ENCODE measurements around the gene QPCTL.
"Not testable (repeated sequence)": the region's sequence is repeated elsewhere in the genome, so short reads cannot be mapped to it uniquely, and the experiment has no call there.

QPCTL gene

GRCh38 chr19:45674946-45675345 lies 17.5 kb upstream of the QPCTL start:
- no peak for DNase-seq (ENCODE audit: low read depth)
- H3K4me3 ChIP-seq (ENCODE audit: low read depth, low read length): no peak overlapping the region
- no peak for TF ChIP-seq CTCF (IDR thresholded peaks at IDR 0.05; ENCODE audit: low read depth, low read length, missing control alignments)
- in situ Hi-C loops (cut with HindIII; ENCODE audit: low sequenced_read_pairs): no loop called here

- TF ChIP-seq CTCF (IDR thresholded peaks at IDR 0.05; ENCODE audit: low read depth, low read length, missing control alignments): no peak
- H3K4me3 ChIP-seq (ENCODE audit: low read depth, low read length): peak overlapping the region; percentile 12
- in situ Hi-C loops (cut with HindIII; ENCODE audit: low sequenced_read_pairs): no loop called here
- DNase-seq (ENCODE audit: low read depth): no peak
Measured at GRCh38 chr19:45676851-45677263, 15.6 kb upstream of the QPCTL start.

- H3K4me3 ChIP-seq (ENCODE audit: low read depth, low read length): peak overlapping the region; percentile 4
- peak; percentile 34 for DNase-seq (ENCODE audit: low read depth)
- in situ Hi-C loops (cut with HindIII; ENCODE audit: low sequenced_read_pairs): no loop called here
- TF ChIP-seq CTCF (IDR thresholded peaks at IDR 0.05; ENCODE audit: low read depth, low read length, missing control alignments): peak; percentile 14
Measured at GRCh38 chr19:45677351-45678230, 14.9 kb upstream of the QPCTL start.

GRCh38 chr19:45681391-45682015 lies 11.0 kb upstream of the QPCTL start:
- H3K4me3 ChIP-seq (ENCODE audit: low read depth, low read length): peak overlapping the region; percentile 32
- peak; percentile 92 for TF ChIP-seq CTCF (IDR thresholded peaks at IDR 0.05; ENCODE audit: low read depth, low read length, missing control alignments)
- in situ Hi-C loops (cut with HindIII; ENCODE audit: low sequenced_read_pairs): no loop called here
- peak; percentile 39 for DNase-seq (ENCODE audit: low read depth)

- no peak for TF ChIP-seq CTCF (IDR thresholded peaks at IDR 0.05; ENCODE audit: low read depth, low read length, missing control alignments)
- H3K4me3 ChIP-seq (ENCODE audit: low read depth, low read length): no peak overlapping the region
- no peak for DNase-seq (ENCODE audit: low read depth)
- in situ Hi-C loops (cut with HindIII; ENCODE audit: low sequenced_read_pairs): no loop called here
Measured at GRCh38 chr19:45682117-45682516, 10.3 kb upstream of the QPCTL start.

GRCh38 chr19:45682908-45683307 lies 9.6 kb upstream of the QPCTL start:
- no peak for TF ChIP-seq CTCF (IDR thresholded peaks at IDR 0.05; ENCODE audit: low read depth, low read length, missing control alignments)
- in situ Hi-C loops (cut with HindIII; ENCODE audit: low sequenced_read_pairs): no loop called here
- H3K4me3 ChIP-seq (ENCODE audit: low read depth, low read length): no peak overlapping the region
- no peak for DNase-seq (ENCODE audit: low read depth)

- DNase-seq (ENCODE audit: low read depth); in situ Hi-C loops (cut with HindIII; ENCODE audit: low sequenced_read_pairs); H3K4me3 ChIP-seq (ENCODE audit: low read depth, low read length): not testable (repeated sequence)
Measured at GRCh38 chr19:45685045-45685444, 7.4 kb upstream of the QPCTL start.

Measured in astrocyte of the cerebellum (primary cell).